Stomach (tissue), 9 donors: Measurements from ENCODE around the gene AREG. TPM values are rescaled to one million over a fixed set of nuclear protein-coding genes. Genes with fewer than 3 reads are reported as not detected.

Experiments used
- DNase-seq, 2 donors: peaks; one replicate each; pipeline versions ENCODE4 v3.0.0 to v3.0.0-alpha.2; 2013 to 2019
- H3K27ac ChIP-seq, 5 donors: fragments of 200-600 bp in 4 of 5; sonication (generic) in 4 of 5; one replicate each; pipeline ENCODE4 v1.5.1; 2013 to 2019; ENCODE audit warnings: mild to moderate bottlenecking in 1 of 5, moderate library complexity in 1 of 5
- H3K27me3 ChIP-seq, 3 donors: fragments of 200-600 bp; sonication (generic); one replicate each; pipeline ENCODE4 v1.5.1; 2017 to 2019; ENCODE audit warnings: mixed run types in 1 of 3
- H3K36me3 ChIP-seq, 4 donors: fragments of 200-600 bp; sonication (generic); 1 replicate in 3 of 4; 2 replicates in 1 of 4; pipeline ENCODE4 v1.5.1; 2016 to 2019
- H3K4me1 ChIP-seq, 4 donors: fragments of 200-600 bp; sonication (generic); one replicate each; pipeline ENCODE4 v1.5.1; 2016 to 2019
- H3K4me3 ChIP-seq, 4 donors: fragments of 200-600 bp; sonication (generic) in 3 of 4; one replicate each; pipeline ENCODE4 v1.5.1; 2016 to 2019; ENCODE audit warnings: mild to moderate bottlenecking in 1 of 4
- H3K9me3 ChIP-seq, 4 donors: fragments of 200-600 bp; sonication (generic); one replicate each; pipeline ENCODE4 v1.5.1; 2016 to 2019
- CTCF ChIP-seq, 7 experiments: fragments of 450-650 bp in 4 of 7; fragments of 200-600 bp in 3 of 7; sonication (generic) in 3 of 7; IDR thresholded peaks; one replicate each; pipeline ENCODE4 v1.5.1; 2016 to 2019; ENCODE audit warnings: antibody characterized with exemption in 7 of 7, control low read depth in 2 of 7, mild to moderate bottlenecking in 1 of 7
- EP300 ChIP-seq: sonication (generic); formaldehyde crosslinking; IDR thresholded peaks from one replicate; pipeline ENCODE4 v1.6.1; 2017; ENCODE audit warnings: antibody characterized with exemption
- POLR2A ChIP-seq, 4 donors: fragments of 450-650 bp; IDR thresholded peaks; one replicate each; pipeline ENCODE4 v1.6.1; 2016; ENCODE audit warnings: antibody characterized with exemption in 4 of 4, control low read depth in 2 of 4, mild to moderate bottlenecking in 1 of 4, moderate library complexity in 1 of 4
- POLR2AphosphoS5 ChIP-seq, 3 donors: sonication (generic); formaldehyde crosslinking; IDR thresholded peaks; one replicate each; pipeline ENCODE4 v1.6.1; 2016; ENCODE audit warnings: antibody characterized with exemption in 3 of 3
- WGBS, 5 donors: extraction: QIAGEN DNeasy Blood & Tissue Kit in 3 of 5; methylation state at CpG; one replicate each; pipeline versions ENCODE4 v1.1.5 to v1.1.7; 2013 to 2018; 5-methylcytosine and 5-hydroxymethylcytosine counted together
- intact Hi-C: fragments of 100-400 bp; cut with DNase I; formaldehyde crosslinking; loops from one replicate; pipeline ENCODE4 v1.15.1; 2023; ENCODE audit warnings: low total_unique reads
- polyA plus RNA-seq, 3 donors: library from polyadenylated mRNA; stranded (reverse); fragments of 200-250 nt; gene quantifications; one replicate each; pipeline ENCODE4 v1.2.3, GENCODE V29; 2013
- total RNA-seq, 5 donors: library from RNA; depleted of rRNA; stranded (reverse); fragments of >200 nt; gene quantifications; one replicate each; pipeline versions ENCODE4 v1.1.0 to v1.2.3, GENCODE V29; 2014 to 2016
- donor health status: healthy with polysubstance abuse.
- donor health status: Bipolar disorder and iron deficiency.
- donor health status: healthy.

Gene AREG
- total and polyA plus RNA-seq, 8 donors, result 4.3 to 23.0 (median 14.0) TPM; not detected in 1

- H3K27ac ChIP-seq, result no peak overlapping the region
- intact Hi-C loops, result no loop called here
- 48 to 67% (median 60%) methylated on average over 3 of the region's 3 CpGs for WGBS, 5 donors
Observed at GRCh38 chr4:74475946-74476345, 31.0 kb downstream of the AREG start.

GRCh38 chr4:74479009-74479408 is 34.1 kb downstream of the AREG start:
- peak overlapping the region in 1 of 5 donors; percentile 7 for H3K27ac ChIP-seq
- H3K9me3 ChIP-seq, result no peaks in the 10 kb centered on the region
- no peaks in the 10 kb centered on the region for H3K27me3 ChIP-seq
- no peak for TF ChIP-seq POLR2AphosphoS5 (IDR thresholded peaks at IDR 0.05)
- TF ChIP-seq CTCF (IDR thresholded peaks at IDR 0.05), result no peak
- no peak for TF ChIP-seq POLR2A (IDR thresholded peaks at IDR 0.05)
- intact Hi-C loops, result no loop called here
- 20 to 59% (median 40%) methylated on average over 1 of the region's 1 CpG for WGBS, 5 donors
- peak in 1 of 2 donors; percentile 27 for DNase-seq
- no peaks in the 10 kb centered on the region for H3K36me3 ChIP-seq
- peaks cover 0 to 28% (median 13%) of the 10 kb centered on the region in 4 donors for H3K4me1 ChIP-seq
- H3K4me3 ChIP-seq, result no peak overlapping the region

More at GRCh38 chr4:74475946-74476345, 31.0 kb downstream of the AREG start:
- TF ChIP-seq POLR2A (IDR thresholded peaks at IDR 0.05), result no peak
- Histone ChIP-seq H3K4me3 (no peak overlapping the region), H3K36me3 (no peaks in the 10 kb centered on the region), H3K27me3 (no peaks in the 10 kb centered on the region), H3K4me1 (peaks cover 0 to 36% (median 19%) of the 10 kb centered on the region in 4 donors), H3K9me3 (no peaks in the 10 kb centered on the region)
- no peak for DNase-seq

- Histone ChIP-seq H3K27ac (no peak overlapping the region), H3K4me1 (peaks cover 0 to 15% (median 4%) of the 10 kb centered on the region in 4 donors), H3K36me3 (no peaks in the 10 kb centered on the region), H3K9me3 (no peaks in the 10 kb centered on the region), H3K27me3 (no peaks in the 10 kb centered on the region), H3K4me3 (no peak overlapping the region)
- TF ChIP-seq POLR2A (IDR thresholded peaks at IDR 0.05) (no peak), POLR2AphosphoS5 (IDR thresholded peaks at IDR 0.05) (no peak), CTCF (IDR thresholded peaks at IDR 0.05) (no peak), EP300 (no peak)
- DNase-seq, result no peak
- intact Hi-C loops, result no loop called here
- 50 to 64% (median 52%) methylated on average over 2 of the region's 2 CpGs for WGBS, 5 donors
Observed at GRCh38 chr4:74480267-74480666, 35.3 kb downstream of the AREG start.

GRCh38 chr4:74481891-74482609 is 37.1 kb downstream of the AREG start:
- 91 to 95% (median 94%) methylated on average over 3 of the region's 3 CpGs for WGBS, 5 donors
- Histone ChIP-seq H3K27ac (no peak overlapping the region), H3K36me3 (no peaks in the 10 kb centered on the region), H3K27me3 (no peaks in the 10 kb centered on the region), H3K4me3 (no peak overlapping the region), H3K4me1 (peaks cover 0 to 10% (median 0%) of the 10 kb centered on the region in 4 donors), H3K9me3 (no peaks in the 10 kb centered on the region)
- no peak for DNase-seq
- intact Hi-C loops, result no loop called here
- no peak for TF ChIP-seq POLR2A (IDR thresholded peaks at IDR 0.05)
- TF ChIP-seq CTCF (IDR thresholded peaks at IDR 0.05), result no peak
- no peak for TF ChIP-seq POLR2AphosphoS5 (IDR thresholded peaks at IDR 0.05)
- TF ChIP-seq EP300, result no peak
